NCI-H524 treated with DMSO at 0.1 percent for 48 hours (cell line): ENCODE results near the gene RAB20.
"Not testable (repeated sequence)": the region's sequence is repeated elsewhere in the genome, so short reads cannot be mapped to it uniquely, and the experiment has no call there.

Experiments
- DNase-seq: peaks from one replicate; lab custom pipeline; 2025; lab: John Stamatoyannopoulos, UW

The RAB20 gene

DNA sequence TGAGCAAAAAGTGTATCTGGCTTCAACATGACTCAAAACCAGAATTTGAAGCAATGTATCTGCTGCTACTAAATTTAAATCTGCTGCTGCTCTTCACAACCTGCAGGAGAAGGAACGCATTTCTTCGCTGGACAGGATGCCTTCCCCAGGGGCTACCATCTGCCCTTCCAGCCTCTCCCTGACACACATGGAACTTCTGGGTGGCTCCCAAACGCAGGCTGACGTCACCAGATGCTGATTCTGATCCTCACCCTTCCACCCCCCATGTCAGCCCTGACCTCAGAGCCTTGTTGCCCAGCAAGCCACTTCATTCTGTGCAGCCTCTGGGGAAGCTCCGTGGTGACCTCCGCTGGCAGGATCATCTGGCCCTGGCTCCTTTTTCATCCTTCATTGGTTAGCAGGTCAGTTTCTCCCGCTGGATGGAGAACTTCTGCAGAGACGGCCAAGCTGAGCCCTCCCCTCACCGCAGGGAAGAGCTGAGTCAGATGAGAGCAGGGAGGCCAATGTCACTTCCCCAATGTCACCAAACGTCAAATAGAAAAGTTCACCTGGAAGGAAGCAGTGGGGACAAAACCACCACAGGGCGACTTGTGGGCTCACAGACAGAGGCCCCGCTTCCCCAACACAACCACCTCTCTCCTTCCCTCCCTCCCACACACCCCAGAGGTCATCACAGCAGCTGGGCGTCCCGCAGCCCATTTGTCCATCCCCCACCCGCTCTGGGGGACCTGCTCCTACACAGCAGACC lies 14.0 kb upstream of the RAB20 start:
- no peak for DNase-seq

DNA sequence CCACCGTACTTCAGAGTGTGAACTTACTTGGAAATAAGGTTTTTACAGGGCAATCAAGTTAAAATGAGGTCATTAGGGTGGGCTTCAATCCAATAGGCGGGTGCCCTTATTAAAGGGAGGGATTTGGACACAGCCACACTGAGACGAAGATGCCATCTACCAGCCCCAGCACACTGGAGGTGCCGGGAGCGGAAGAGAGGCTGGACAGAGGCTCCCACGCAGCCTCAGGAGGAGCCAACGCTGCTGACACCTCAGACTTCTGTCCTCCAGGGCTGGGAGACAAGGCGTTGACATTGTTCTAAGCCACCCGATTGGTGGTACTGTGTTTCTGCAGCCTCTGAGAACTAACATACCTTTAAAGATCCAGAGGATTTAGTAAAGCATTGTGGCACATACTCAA lies 12.6 kb upstream of the RAB20 start:
- DNase-seq: no peak

DNA sequence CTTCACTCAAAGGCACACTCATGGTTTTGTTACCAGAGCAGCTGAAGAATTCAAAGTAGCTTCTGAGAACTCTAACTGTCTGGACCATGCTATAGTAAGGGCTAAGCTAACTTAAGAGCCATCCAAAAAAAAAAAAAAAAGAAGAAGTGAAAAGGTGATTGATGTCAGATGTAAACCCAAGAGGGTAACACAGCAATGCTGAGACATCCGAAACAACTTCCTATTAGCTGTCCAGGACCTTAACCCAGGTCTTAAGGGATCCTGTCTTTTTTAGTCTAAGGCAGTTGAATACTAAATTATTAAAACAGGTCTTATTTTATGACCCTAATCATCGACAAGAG lies 11.2 kb upstream of the RAB20 start:
- no peak for DNase-seq

GRCh38 chr13:110571896-110572777 lies 10.6 kb upstream of the RAB20 start:
- DNase-seq: no peak

- no peak for DNase-seq
Observed at GRCh38 chr13:110570886-110571285, 9.4 kb upstream of the RAB20 start.

DNA sequence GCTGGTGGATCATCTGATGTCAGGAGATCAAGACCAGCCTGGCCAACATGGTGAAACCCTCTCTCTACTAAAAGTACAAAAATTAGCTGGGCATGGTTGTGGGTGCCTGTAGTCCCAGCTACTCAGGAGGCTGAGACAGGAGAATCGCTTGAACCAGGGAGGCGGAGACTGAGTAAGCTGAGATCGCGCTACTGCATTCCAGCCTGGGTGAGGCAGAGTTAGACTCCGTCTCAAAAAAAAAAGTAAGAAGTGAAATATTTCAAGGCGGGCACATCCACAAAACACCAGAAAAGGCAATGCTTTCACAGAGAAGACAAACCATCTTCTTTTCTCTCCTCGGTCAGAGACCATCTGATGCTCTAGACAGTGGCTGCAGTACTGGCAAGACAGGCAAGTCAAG lies 8.4 kb upstream of the RAB20 start:
- DNase-seq: not testable (repeated sequence)

DNA sequence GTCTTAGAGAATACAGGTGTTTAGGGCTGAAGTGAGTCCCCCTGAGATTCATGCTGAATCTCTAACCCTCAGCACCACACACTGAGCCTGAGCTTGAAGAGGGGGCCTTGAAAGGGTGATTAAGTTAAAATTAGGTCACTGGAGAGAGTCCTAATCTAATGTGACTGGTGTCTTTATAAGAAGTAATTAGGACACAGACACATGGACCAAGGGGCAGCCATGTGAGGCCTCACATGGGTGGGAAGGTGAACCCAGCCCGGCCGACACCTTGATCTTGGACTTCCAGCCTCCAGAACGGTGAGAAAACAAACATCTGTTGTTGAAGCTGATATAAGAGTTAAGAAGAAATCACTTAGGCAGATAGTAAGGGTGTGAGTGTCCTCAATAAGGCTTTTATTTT lies 7.1 kb upstream of the RAB20 start:
- DNase-seq: no peak

DNA sequence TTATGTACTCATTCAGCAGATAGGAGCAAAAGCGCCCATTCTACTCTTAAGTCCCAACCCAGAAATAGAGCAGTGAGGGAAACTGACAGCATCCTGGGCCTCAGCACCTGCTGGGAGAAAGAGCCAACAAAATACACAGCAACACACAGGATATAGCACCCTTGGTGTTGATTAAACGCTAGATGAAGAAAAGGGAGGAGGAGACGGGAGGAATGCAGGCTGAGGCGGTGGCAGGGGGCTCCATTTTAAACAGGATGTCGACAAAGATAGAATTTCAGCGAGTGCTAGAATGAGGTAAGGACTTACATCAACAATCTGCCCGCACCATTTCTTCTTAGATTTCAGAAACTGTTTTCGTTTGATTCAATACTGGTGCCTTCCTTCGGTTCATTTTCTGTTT lies 4.6 kb upstream of the RAB20 start:
- no peak for DNase-seq

GRCh38 chr13:110565296-110565695 lies 3.8 kb upstream of the RAB20 start:
- no peak for DNase-seq

- no peak for DNase-seq
Observed at GRCh38 chr13:110564472-110564985, 3.0 kb upstream of the RAB20 start.

- no peak for DNase-seq
Observed at GRCh38 chr13:110563463-110563774, 1.9 kb upstream of the RAB20 start.

GRCh38 chr13:110562696-110563462 lies 1.4 kb upstream of the RAB20 start:
- DNase-seq: no peak

GRCh38 chr13:110562036-110562597 lies 595 bp upstream of the RAB20 start:
- DNase-seq: no peak

DNA sequence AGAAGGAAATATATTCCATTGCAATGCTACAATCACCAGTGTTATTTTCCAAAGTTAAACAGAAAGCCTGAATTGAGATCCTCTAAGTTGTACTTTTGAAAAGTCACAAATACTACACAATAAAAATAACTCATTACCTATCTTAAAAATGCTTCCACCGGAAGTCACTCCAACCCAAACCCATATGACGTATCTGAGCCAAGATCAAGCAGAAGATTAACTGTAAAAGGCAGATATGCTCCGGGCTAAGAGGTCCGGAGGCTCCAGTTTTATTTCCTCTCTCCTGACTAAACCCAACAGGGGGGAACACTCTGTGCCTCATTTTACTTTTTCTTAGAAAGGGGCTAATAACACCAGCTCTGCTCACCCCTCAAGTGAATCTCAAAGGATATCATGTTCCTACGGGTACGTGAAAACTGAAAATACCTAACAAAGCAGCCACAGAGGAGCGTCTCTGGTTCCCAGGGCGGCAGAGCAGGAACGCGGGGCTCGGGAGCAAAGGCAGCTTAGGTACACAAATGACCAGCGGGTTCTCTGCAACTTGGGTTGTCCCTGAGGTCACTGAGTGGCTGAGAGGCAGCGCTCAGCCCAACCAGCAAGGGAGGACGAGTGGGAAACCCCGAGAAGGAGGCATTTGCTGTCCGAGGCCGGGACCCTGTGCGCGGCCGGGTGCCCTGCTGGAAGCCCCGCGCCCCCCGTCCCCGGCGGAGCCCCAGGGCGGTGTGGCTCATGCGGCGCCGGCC lies 750 bp downstream of the RAB20 start:
- no peak for DNase-seq

DNA sequence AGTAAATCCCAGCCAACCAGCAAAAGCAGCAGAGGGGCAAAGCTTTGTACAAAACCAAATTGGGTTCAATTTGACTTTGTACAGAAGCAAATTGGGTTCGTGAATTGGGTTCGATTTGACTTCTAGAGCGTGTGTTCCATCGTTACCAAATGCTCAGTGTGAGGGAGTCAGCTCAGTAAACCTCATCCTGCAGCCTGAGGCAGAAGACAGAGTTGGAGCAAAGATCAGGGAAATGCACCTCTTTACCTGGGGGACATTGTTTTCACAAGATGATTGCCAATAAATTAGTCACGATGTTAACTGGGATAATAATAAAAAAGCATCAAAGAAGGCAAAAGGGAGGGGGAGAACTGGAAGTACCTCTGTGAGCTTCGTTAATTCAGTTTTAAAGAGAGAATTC lies 1.5 kb downstream of the RAB20 start:
- DNase-seq: no peak

- no peak for DNase-seq
Observed at GRCh38 chr13:110559429-110559943, 2.0 kb downstream of the RAB20 start.

GRCh38 chr13:110557610-110558305 lies 3.8 kb downstream of the RAB20 start:
- no peak for DNase-seq

GRCh38 chr13:110557082-110557481 lies 4.4 kb downstream of the RAB20 start:
- no peak for DNase-seq

DNA sequence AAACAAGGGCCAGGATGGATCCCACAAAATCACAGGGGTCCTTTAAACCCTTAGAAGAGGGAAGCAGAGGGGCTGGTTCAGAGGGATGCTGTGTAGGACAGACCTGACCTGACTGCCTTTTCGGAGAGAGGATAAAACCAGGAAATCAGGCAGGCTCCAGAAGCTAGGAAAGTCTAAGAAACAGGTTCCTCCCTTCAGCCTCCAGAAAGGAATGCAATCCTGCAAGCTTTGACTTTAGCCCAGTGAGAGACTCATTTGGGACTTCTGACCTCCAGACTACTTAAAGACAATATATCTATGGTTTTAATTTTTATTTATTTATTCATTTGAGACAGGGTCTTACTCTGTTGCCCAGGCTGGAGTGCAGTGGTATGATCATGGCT lies 5.3 kb downstream of the RAB20 start:
- DNase-seq: no peak

GRCh38 chr13:110555601-110556223 lies 5.8 kb downstream of the RAB20 start:
- DNase-seq: no peak
